ENCODE results near the gene HMGXB3. TPM values are rescaled to one million over a fixed set of nuclear protein-coding genes. Genes with fewer than 3 reads are reported as not detected.

Gene HMGXB3
- total RNA-seq, 1 experiment from 2014 or later = 58.7 TPM

Other genes starting within 250 kb of the HMGXB3 start
- not detected in 2 replicates for gene PDE6A, start 55.9 kb upstream of the HMGXB3 start, total RNA-seq (2014; rRNA removed; shearing (Covaris generic))
- 4.8 and 10.2 TPM in 2 replicates for gene SLC26A2, start 40.0 kb upstream of the HMGXB3 start, total RNA-seq (2014; rRNA removed; shearing (Covaris generic))
- 1.4 and 1.9 TPM in 2 replicates for gene TIGD6, start 85 bp upstream of the HMGXB3 start, total RNA-seq (2014; rRNA removed; shearing (Covaris generic))
- 0.43 and 1.1 TPM in 2 replicates for gene CSF1R, start 85.8 kb downstream of the HMGXB3 start, total RNA-seq (2014; rRNA removed; shearing (Covaris generic))
- 21.0 and 31.1 TPM in 2 replicates for gene PDGFRB, start 155.1 kb downstream of the HMGXB3 start, total RNA-seq (2014; rRNA removed; shearing (Covaris generic))
- not detected in 2 replicates for gene CDX1, start 166.0 kb downstream of the HMGXB3 start, total RNA-seq (2014; rRNA removed; shearing (Covaris generic))
- not detected in 2 replicates for gene SLC6A7, start 189.3 kb downstream of the HMGXB3 start, total RNA-seq (2014; rRNA removed; shearing (Covaris generic))